GM12874 (cell line): ENCODE measurements around the gene PPT2.

Experiments used
- CTCF ChIP-seq: IDR thresholded peaks from 2 replicates; pipeline ENCODE4 v1.5.1; 2011; ENCODE audit warnings: low read depth, mild to moderate bottlenecking, control low read depth, low read length, moderate library complexity; ENCODE audit not compliant: insufficient read depth

PPT2 gene

GRCh38 chr6:32116674-32117073, 37.3 kb upstream of the PPT2 start:
- peak; percentile 32; the same call in 1 of the 2 replicates for TF ChIP-seq CTCF

GRCh38 chr6:32117461-32117860, 36.5 kb upstream of the PPT2 start:
- TF ChIP-seq CTCF, result no peak

- TF ChIP-seq CTCF, result peak; percentile 95
Observed at GRCh38 chr6:32118782-32119628, 34.9 kb upstream of the PPT2 start.

GRCh38 chr6:32120573-32121059, 33.3 kb upstream of the PPT2 start:
- no peak for TF ChIP-seq CTCF

- no peak for TF ChIP-seq CTCF
Observed at GRCh38 chr6:32123681-32124080, 30.3 kb upstream of the PPT2 start.

- no peak for TF ChIP-seq CTCF
Observed at GRCh38 chr6:32126880-32127279, 27.1 kb upstream of the PPT2 start.

- TF ChIP-seq CTCF, result no peak
Observed at GRCh38 chr6:32127409-32127716, 26.6 kb upstream of the PPT2 start.
